ENCODE measurements around the gene IGF2BP2.

The IGF2BP2 gene

GRCh38 chr3:185750702-185751101 is 74.1 kb downstream of the IGF2BP2 start:
- TF ChIP-seq POLR2AphosphoS5 (IDR thresholded peaks at IDR 0.05; ENCODE audit: low read depth), result no peak
- no peak for TF ChIP-seq SPI1 (IDR thresholded peaks at IDR 0.05; ENCODE audit: borderline replicate concordance, low read depth)
- TF ChIP-seq CTCF (IDR thresholded peaks at IDR 0.05; ENCODE audit: insufficient read depth, low read length), result no peak

GRCh38 chr3:185750015-185750414 is 74.8 kb downstream of the IGF2BP2 start:
- TF ChIP-seq SPI1 (IDR thresholded peaks at IDR 0.05; ENCODE audit: borderline replicate concordance, low read depth), result no peak
- TF ChIP-seq CTCF (IDR thresholded peaks at IDR 0.05; ENCODE audit: insufficient read depth, low read length), result no peak
- TF ChIP-seq REST (IDR thresholded peaks at IDR 0.05; ENCODE audit: insufficient replicate concordance, low read depth), result no peak
- TF ChIP-seq GABPA (IDR thresholded peaks at IDR 0.05; ENCODE audit: low read depth), result no peak
- TF ChIP-seq POLR2AphosphoS5 (IDR thresholded peaks at IDR 0.05; ENCODE audit: low read depth), result no peak
- Histone ChIP-seq H3K4me3 (replicated peaks; ENCODE audit: insufficient read depth, low read length) (no peak overlapping the region), H3K27ac (replicated peaks) (no peak overlapping the region), H3K27me3 (ENCODE audit: insufficient read depth, poor library complexity, severe bottlenecking) (peaks cover 2% of the 10 kb centered on the region)
- DNase-seq (ENCODE audit: low read depth in 1 of 2, low spot score in 1 of 2), result no peak

More at GRCh38 chr3:185750702-185751101, 74.1 kb downstream of the IGF2BP2 start:
- Histone ChIP-seq H3K27me3 (ENCODE audit: insufficient read depth, poor library complexity, severe bottlenecking) (peaks cover 2% of the 10 kb centered on the region), H3K4me3 (replicated peaks; ENCODE audit: insufficient read depth, low read length) (no peak overlapping the region), H3K27ac (replicated peaks) (no peak overlapping the region)
- DNase-seq (ENCODE audit: low read depth in 1 of 2, low spot score in 1 of 2), result no peak

GRCh38 chr3:185746470-185746869 is 78.4 kb downstream of the IGF2BP2 start:
- TF ChIP-seq SPI1 (IDR thresholded peaks at IDR 0.05; ENCODE audit: borderline replicate concordance, low read depth) (no peak), CTCF (IDR thresholded peaks at IDR 0.05; ENCODE audit: insufficient read depth, low read length) (no peak), POLR2AphosphoS5 (IDR thresholded peaks at IDR 0.05; ENCODE audit: low read depth) (no peak), GABPA (IDR thresholded peaks at IDR 0.05; ENCODE audit: low read depth) (no peak), REST (IDR thresholded peaks at IDR 0.05; ENCODE audit: insufficient replicate concordance, low read depth) (no peak)
- DNase-seq (ENCODE audit: low read depth in 1 of 2, low spot score in 1 of 2), result no peak
- peaks cover 2% of the 10 kb centered on the region for H3K27me3 ChIP-seq (ENCODE audit: insufficient read depth, poor library complexity, severe bottlenecking)
- H3K27ac ChIP-seq (replicated peaks), result no peak overlapping the region
- no peak overlapping the region for H3K4me3 ChIP-seq (replicated peaks; ENCODE audit: insufficient read depth, low read length)

Measured in HL-60 (cell line).